MM.1S (cell line): ENCODE data around the gene TADA2B.

Experiments
- DNase-seq: peaks from one replicate; pipeline ENCODE4 v3.0.0-alpha.2; 2015
- H2AFZ ChIP-seq: fragments of 300-600 bp; sonication (generic); 2 replicates; pipeline ENCODE4 v1.6.0; 2016; ENCODE audit warnings: antibody characterized with exemption, low read length
- H3F3A ChIP-seq: fragments of 300-600 bp; sonication (generic); 2 replicates; pipeline ENCODE4 v1.6.1; 2016; ENCODE audit warnings: mild to moderate bottlenecking, antibody characterized with exemption, low read length, moderate library complexity, mixed read lengths; ENCODE audit not compliant: insufficient read depth
- H3K27ac ChIP-seq: fragments of 300-600 bp; sonication (generic); 2 replicates; pipeline ENCODE4 v1.5.1; 2016; ENCODE audit warnings: mild to moderate bottlenecking, low read length
- H3K27me3 ChIP-seq: fragments of 300-600 bp; sonication (generic); replicated peaks from 2 replicates; pipeline ENCODE4 v1.6.0; 2016; ENCODE audit warnings: low read length; ENCODE audit not compliant: insufficient read depth
- H3K36me3 ChIP-seq: fragments of 300-600 bp; sonication (generic); replicated peaks from 2 replicates; pipeline ENCODE4 v1.6.1; 2016; ENCODE audit warnings: mild to moderate bottlenecking, low read length, mixed read lengths; ENCODE audit not compliant: insufficient read depth
- H3K4me1 ChIP-seq: fragments of 300-600 bp; sonication (generic); 2 replicates; pipeline ENCODE4 v1.6.1; 2016; ENCODE audit warnings: low read length, mixed read lengths
- H3K4me2 ChIP-seq: fragments of 300-600 bp; sonication (generic); 2 replicates; pipeline ENCODE4 v1.6.0; 2016; ENCODE audit warnings: low read depth, low read length
- H3K4me3 ChIP-seq: fragments of 300-600 bp; sonication (generic); 2 replicates; pipeline ENCODE4 v1.5.1; 2016; ENCODE audit warnings: low read length, mixed read lengths
- H3K79me2 ChIP-seq: fragments of 300-600 bp; sonication (generic); 2 replicates; pipeline ENCODE4 v1.6.1; 2016; ENCODE audit warnings: mixed run types, low read length, mixed read lengths
- H3K9ac ChIP-seq: fragments of 300-600 bp; sonication (generic); 2 replicates; pipeline ENCODE4 v1.6.1; 2016; ENCODE audit warnings: low read length, mixed read lengths
- H3K9me2 ChIP-seq: fragments of 300-600 bp; sonication (generic); replicated peaks from 2 replicates; pipeline ENCODE4 v1.6.1; 2016; ENCODE audit warnings: mild to moderate bottlenecking, low read length, mixed read lengths; ENCODE audit not compliant: insufficient read depth
- H3K9me3 ChIP-seq: fragments of 300-600 bp; sonication (generic); replicated peaks from 2 replicates; pipeline ENCODE4 v1.6.1; 2016; ENCODE audit warnings: mild to moderate bottlenecking, low read length, mixed read lengths; ENCODE audit not compliant: insufficient read depth
- H4K20me1 ChIP-seq: fragments of 300-600 bp; sonication (generic); 2 replicates; pipeline ENCODE4 v1.6.1; 2016; ENCODE audit warnings: mild to moderate bottlenecking, low read length, moderate library complexity, mixed read lengths; ENCODE audit not compliant: insufficient read depth
- CTCF ChIP-seq: fragments of 300-600 bp; sonication (generic); IDR thresholded peaks from 2 replicates; pipeline ENCODE4 v1.5.1; 2016; ENCODE audit warnings: antibody characterized with exemption, low read length, mixed read lengths
- EZH2 ChIP-seq: fragments of 300-600 bp; sonication (generic); optimal IDR thresholded peaks from 2 replicates; pipeline ENCODE3; 2017; ENCODE audit warnings: low read depth, mild to moderate bottlenecking, antibody characterized with exemption, low read length, mixed read lengths
- EZH2phosphoT487 ChIP-seq: fragments of 300-600 bp; sonication (generic); IDR thresholded peaks from 2 replicates; pipeline ENCODE4 v1.6.1; 2018; ENCODE audit warnings: antibody characterized with exemption, low read length

The TADA2B gene

GRCh38 chr4:7089213-7089986 is 46.2 kb downstream of the TADA2B start:
- Histone ChIP-seq H3K4me2 (no peak overlapping the region), H3K9me2 (no peaks in the 10 kb centered on the region), H2AFZ (no peak overlapping the region), H4K20me1 (no peaks in the 10 kb centered on the region), H3F3A (no peaks in the 10 kb centered on the region), H3K4me3 (no peak overlapping the region), H3K36me3 (no peaks in the 10 kb centered on the region), H3K27me3 (peaks cover 19% of the 10 kb centered on the region), H3K9ac (no peak overlapping the region), H3K9me3 (no peaks in the 10 kb centered on the region), H3K27ac (no peak overlapping the region), H3K4me1 (no peaks in the 10 kb centered on the region), H3K79me2 (no peaks in the 10 kb centered on the region)
- no peak for DNase-seq
- TF ChIP-seq EZH2phosphoT487 (no peak), CTCF (no peak), EZH2 (no peak)

GRCh38 chr4:7092026-7092425 is 48.9 kb downstream of the TADA2B start:
- Histone ChIP-seq H2AFZ (no peak overlapping the region), H3K27me3 (peaks cover 41% of the 10 kb centered on the region), H4K20me1 (no peaks in the 10 kb centered on the region), H3K27ac (no peak overlapping the region), H3K36me3 (no peaks in the 10 kb centered on the region), H3K4me3 (no peak overlapping the region), H3K9me3 (no peaks in the 10 kb centered on the region), H3K79me2 (no peaks in the 10 kb centered on the region), H3K9ac (no peak overlapping the region), H3K4me1 (no peaks in the 10 kb centered on the region), H3F3A (no peaks in the 10 kb centered on the region), H3K4me2 (no peak overlapping the region), H3K9me2 (no peaks in the 10 kb centered on the region)
- TF ChIP-seq CTCF (no peak), EZH2 (no peak), EZH2phosphoT487 (no peak)
- no peak for DNase-seq

GRCh38 chr4:7094916-7095315 is 51.7 kb downstream of the TADA2B start:
- H3K27me3 ChIP-seq = peaks cover 66% of the 10 kb centered on the region
- H3K9ac ChIP-seq = no peak overlapping the region
- H3K4me3 ChIP-seq = no peak overlapping the region
- TF ChIP-seq CTCF = no peak
- no peak for TF ChIP-seq EZH2phosphoT487
- no peak for TF ChIP-seq EZH2
- no peaks in the 10 kb centered on the region for H3K79me2 ChIP-seq
- no peaks in the 10 kb centered on the region for H3K9me2 ChIP-seq
- H3K27ac ChIP-seq = no peak overlapping the region
- H3K4me2 ChIP-seq = no peak overlapping the region; the same call in 1 of the 2 replicates
- H3K36me3 ChIP-seq = no peaks in the 10 kb centered on the region
- H3K4me1 ChIP-seq = no peaks in the 10 kb centered on the region
- no peaks in the 10 kb centered on the region for H3K9me3 ChIP-seq
- no peaks in the 10 kb centered on the region for H3F3A ChIP-seq
- no peak for DNase-seq
- no peak overlapping the region for H2AFZ ChIP-seq
- no peaks in the 10 kb centered on the region for H4K20me1 ChIP-seq
